A549 (cell line): ENCODE data around the gene SORCS2. TPM values are rescaled to one million over a fixed set of nuclear protein-coding genes. Genes with fewer than 3 reads are reported as not detected.

Experiments
- ATAC-seq, 2 experiments: fragments of 200-7000 bp in 1 of 2; fragments of >200 bp in 1 of 2; cut with Nextera tagmentation in 1 of 2; cut with Tn5 transposase in 1 of 2; 3 replicates each; pipeline versions ENCODE4 v1.8.0 to v1.9.1; 2018 to 2020; ENCODE audit warnings: mild to moderate bottlenecking in 1 of 2, moderate library complexity in 1 of 2
- CTCF ChIA-PET: fragments of 300-600 bp; sonication (Branson Sonifier 250); formaldehyde crosslinking; extraction: SDS; loops from one replicate; lab custom pipeline; 2021; ENCODE audit warnings: antibody characterized with exemption, inconsistent platforms; lab: Yijun Ruan, JAX
- POLR2A ChIA-PET: fragments of 350-600 bp; formaldehyde crosslinking; extraction: SDS; loops from one replicate; lab custom pipeline; 2021; ENCODE audit warnings: antibody characterized with exemption, inconsistent platforms; lab: Yijun Ruan, JAX
- DNase-seq, 2 experiments: peaks; one replicate each; pipeline versions ENCODE4 v3.0.0 to v3.0.0-alpha.2; 2011 to 2016; ENCODE audit warnings: low read depth in 1 of 2, low spot score in 1 of 2
- FAIRE-seq: peaks from 2 replicates; lab custom pipeline; 2011; peaks lifted over from hg19 to GRCh38; lab: Jason Lieb, UNC
- H3K27ac ChIP-seq, 2 experiments: fragments of >200 bp; sonication (Bioruptor Twin); formaldehyde crosslinking; 3 replicates each; pipeline ENCODE4 v1.5.1; 2016 to 2017
- H3K4me1 ChIP-seq: fragments of >200 bp; sonication (Bioruptor Twin); formaldehyde crosslinking; 3 replicates; pipeline ENCODE4 v1.6.1; 2016
- H3K4me2 ChIP-seq: fragments of >200 bp; sonication (Bioruptor Twin); formaldehyde crosslinking; 3 replicates; pipeline ENCODE4 v1.6.1; 2016
- H3K4me3 ChIP-seq: fragments of >200 bp; sonication (Bioruptor Twin); formaldehyde crosslinking; 3 replicates; pipeline ENCODE4 v1.5.1; 2016
- H3K9me3 ChIP-seq: fragments of >200 bp; sonication (Bioruptor Twin); formaldehyde crosslinking; 3 replicates; pipeline ENCODE4 v1.6.1; 2016
- BCL3 ChIP-seq: fragments of >200 bp; sonication (Bioruptor Twin); formaldehyde crosslinking; IDR thresholded peaks from 3 replicates; pipeline ENCODE4 v1.6.1; 2016
- CBX2 ChIP-seq: fragments of 200-600 bp; sonication (generic); IDR thresholded peaks from 2 replicates; pipeline ENCODE4 v1.6.1; 2016; ENCODE audit warnings: low read depth, mild to moderate bottlenecking, borderline replicate concordance
- CBX8 ChIP-seq: fragments of 200-600 bp; sonication (generic); IDR thresholded peaks from 2 replicates; pipeline ENCODE4 v1.6.1; 2016
- CHD2 ChIP-seq: fragments of 150-350 bp; IDR thresholded peaks from 2 replicates; pipeline ENCODE4 v1.6.1; 2014; ENCODE audit warnings: low read length; ENCODE audit not compliant: partially characterized antibody
- E2F6 ChIP-seq: IDR thresholded peaks from 2 replicates; pipeline ENCODE4 v1.6.1; 2012; ENCODE audit warnings: low read depth, borderline replicate concordance
- EHF ChIP-seq: fragments of 250-450 bp; sonication (Bioruptor Pico); IDR thresholded peaks from 2 replicates; pipeline ENCODE4 v1.5.0; 2020; ENCODE audit warnings: mild to moderate bottlenecking
- ELK1 ChIP-seq: fragments of 150-350 bp; IDR thresholded peaks from 2 replicates; pipeline ENCODE4 v1.6.1; 2014; ENCODE audit warnings: low read depth, mild to moderate bottlenecking, low read length
- ESRRA ChIP-seq: fragments of 150-350 bp; IDR thresholded peaks from 2 replicates; pipeline ENCODE4 v1.6.1; 2014; ENCODE audit warnings: mild to moderate bottlenecking, low read length, borderline replicate concordance
- FOXS1 ChIP-seq: fragments of 250-450 bp; sonication (Bioruptor Pico); IDR thresholded peaks from 2 replicates; pipeline ENCODE4 v1.5.0; 2020; ENCODE audit warnings: mild to moderate bottlenecking, moderate library complexity
- HMGXB4 ChIP-seq: fragments of 250-450 bp; sonication (Bioruptor Pico); IDR thresholded peaks from 2 replicates; pipeline ENCODE4 v1.5.0; 2021; ENCODE audit warnings: mild to moderate bottlenecking, moderate library complexity, borderline replicate concordance
- HOXA7 ChIP-seq: fragments of 250-450 bp; sonication (Bioruptor Pico); IDR thresholded peaks from 2 replicates; pipeline ENCODE4 v1.5.0; 2020; ENCODE audit warnings: mild to moderate bottlenecking, moderate library complexity
- HOXB13 ChIP-seq: fragments of 250-450 bp; sonication (Bioruptor Pico); IDR thresholded peaks from 2 replicates; pipeline ENCODE4 v1.5.0; 2020; ENCODE audit warnings: low read depth, mild to moderate bottlenecking, moderate library complexity
- HOXB5 ChIP-seq: fragments of 250-450 bp; sonication (Bioruptor Pico); IDR thresholded peaks from 2 replicates; pipeline ENCODE4 v1.5.0; 2020; ENCODE audit warnings: mild to moderate bottlenecking, moderate library complexity
- JUNB ChIP-seq: fragments of >200 bp; sonication (Bioruptor Twin); formaldehyde crosslinking; IDR thresholded peaks from 2 replicates; pipeline ENCODE4 v1.6.1; 2016
- MAZ ChIP-seq: fragments of 150-350 bp; IDR thresholded peaks from 2 replicates; pipeline ENCODE4 v1.6.1; 2014; ENCODE audit warnings: antibody characterized with exemption, low read depth, low read length, borderline replicate concordance
- MYC ChIP-seq: IDR thresholded peaks from 2 replicates; pipeline ENCODE4 v1.6.1; 2012; ENCODE audit warnings: mild to moderate bottlenecking, inconsistent platforms, low read length, improper control_type of control experiment, borderline replicate concordance
- NFE2L2 ChIP-seq: fragments of 150-350 bp; conservative IDR thresholded peaks from 2 replicates; pipeline ENCODE4 v1.6.1; 2014; ENCODE audit warnings: low read length
- NR3C1 ChIP-seq: fragments of >200 bp; sonication (Bioruptor Twin); formaldehyde crosslinking; IDR thresholded peaks from 3 replicates; pipeline ENCODE4 v1.6.1; 2017
- PBX3 ChIP-seq: IDR thresholded peaks from 2 replicates; pipeline ENCODE4 v1.6.1; 2012
- POLR2A ChIP-seq: IDR thresholded peaks from 2 replicates; pipeline ENCODE4 v1.6.1; 2012; ENCODE audit warnings: mild to moderate bottlenecking, low read length
- POLR2AphosphoS2 ChIP-seq: conservative IDR thresholded peaks from 2 replicates; pipeline ENCODE4 v1.6.1; 2012; ENCODE audit warnings: low read length, improper control_type of control experiment, inconsistent platforms
- REST ChIP-seq: fragments of 200-600 bp; sonication (generic); IDR thresholded peaks from 2 replicates; pipeline ENCODE4 v1.6.1; 2016; ENCODE audit warnings: antibody characterized with exemption, mild to moderate bottlenecking, moderate library complexity
- TFCP2L1 ChIP-seq: fragments of 250-450 bp; sonication (Bioruptor Pico); IDR thresholded peaks from 2 replicates; pipeline ENCODE4 v1.5.0; 2021; ENCODE audit warnings: mild to moderate bottlenecking
- USF2 ChIP-seq: fragments of 450-650 bp; IDR thresholded peaks from 2 replicates; pipeline ENCODE4 v1.6.1; 2014; ENCODE audit warnings: antibody characterized with exemption
- WGBS: methylation state at CpG from one replicate; pipeline ENCODE4 v1.1.6; 2017; ENCODE audit errors: missing lambda C conversion rate; 5-methylcytosine and 5-hydroxymethylcytosine counted together
- polyA plus RNA-seq, 4 experiments: library from polyadenylated mRNA; depleted of rRNA in 3 of 4; stranded (reverse); fragments of >200 nt; fragmentation: RNase III in 1 of 4; extraction: RNeasy Plus Mini Kit Qiagen cat#74134 plus additional on column Dnase treatment in 1 of 4; gene quantifications; 2 replicates in 3 of 4; 3 replicates in 1 of 4; pipeline ENCODE4 v1.2.3, GENCODE V29; 2011 to 2017

Gene SORCS2
- polyA plus RNA-seq, 2 of the 4 experiments (the other 2 are of a cell fraction): 1.4 to 4.6 TPM

- Histone ChIP-seq H3K9me3 (no peaks in the 10 kb centered on the region), H3K27ac (no peak overlapping the region), H3K4me2 (no peak overlapping the region), H3K4me3 (no peak overlapping the region), H3K4me1 (no peaks in the 10 kb centered on the region)
- no peak for TF ChIP-seq NFE2L2
- TF ChIP-seq HOXB13 (CRISPR knock-in tag): no peak
- TF ChIP-seq BCL3: no peak
- TF ChIP-seq HMGXB4: no peak
- TF ChIP-seq FOXS1 (CRISPR knock-in tag): no peak
- TF ChIP-seq HOXA7: no peak
- no peak for TF ChIP-seq MYC
- TF ChIP-seq EHF: no peak
- no peak for TF ChIP-seq JUNB
- TF ChIP-seq USF2: no peak
- no peak for TF ChIP-seq E2F6
- TF ChIP-seq CHD2: no peak
- TF ChIP-seq CBX8: no peak
- no peak for TF ChIP-seq CBX2
- no peak for TF ChIP-seq POLR2A
- no peak for TF ChIP-seq NR3C1
- TF ChIP-seq MAZ: no peak
- no peak for TF ChIP-seq ESRRA
- TF ChIP-seq TFCP2L1 (CRISPR knock-in tag): no peak
- no peak for TF ChIP-seq PBX3
- ATAC-seq (peak in 1 of 2 experiments; percentile 20; a peak in 2 of 6 replicates), DNase-seq (peak in 1 of 2 experiments; percentile 6), FAIRE-seq (no peak)
- WGBS: 67% methylated on average over 1 of the region's 2 CpGs
- ChIA-PET CTCF (no interaction called here), POLR2A (no interaction called here)
These were observed 470.8 kb downstream of the SORCS2 start for GRCh38 chr4:7663075-7663541.

- no peaks in the 10 kb centered on the region for H3K4me1 ChIP-seq
- TF ChIP-seq POLR2AphosphoS2 (no peak), REST (no peak), ELK1 (no peak), HOXB5 (no peak)
- no peaks in the 10 kb centered on the region for H3K9me3 ChIP-seq
- DNase-seq: no peak
- ChIA-PET CTCF (no interaction called here), POLR2A (no interaction called here)
- WGBS: 85% methylated on average over 18 of the region's 20 CpGs
- H3K27ac ChIP-seq: no peak overlapping the region
- ATAC-seq: no peak
- FAIRE-seq: no peak
- H3K4me3 ChIP-seq: no peak overlapping the region
- H3K4me2 ChIP-seq: no peak overlapping the region
These were observed 471.8 kb downstream of the SORCS2 start for GRCh38 chr4:7664106-7664505.
